Trophoblast cell (in vitro differentiated cells and primary cell): ENCODE results near the gene PRUNE2.
A peak's percentile ranks its signal among the peaks of the same experiment; 100 is the strongest.

ENCODE experiments used
- DNase-seq, 2 donors: peaks; one replicate each; pipeline ENCODE4 v3.0.0-alpha.2; 2016
- H2AFZ ChIP-seq: 2 replicates; pipeline ENCODE4 v1.6.1; 2013; ENCODE audit warnings: low read length, moderate library complexity, mild to moderate bottlenecking; ENCODE audit not compliant: insufficient read depth, poor library complexity
- H2AK5ac ChIP-seq: 2 replicates; pipeline ENCODE4 v1.6.1; 2013; ENCODE audit warnings: mild to moderate bottlenecking, low read length
- H2BK120ac ChIP-seq: 2 replicates; pipeline ENCODE4 v1.6.1; 2013; ENCODE audit warnings: low read length, mild to moderate bottlenecking, moderate library complexity; ENCODE audit not compliant: insufficient read depth, poor library complexity
- H2BK12ac ChIP-seq: 2 replicates; pipeline ENCODE4 v1.6.1; 2013; ENCODE audit warnings: mild to moderate bottlenecking, low read length, moderate library complexity
- H2BK5ac ChIP-seq: 2 replicates; pipeline ENCODE4 v1.6.1; 2013; ENCODE audit warnings: low read length, low read depth, moderate library complexity, mild to moderate bottlenecking; ENCODE audit not compliant: poor library complexity
- H3K14ac ChIP-seq: 2 replicates; pipeline ENCODE4 v1.6.1; 2013; ENCODE audit warnings: mild to moderate bottlenecking, low read length
- H3K18ac ChIP-seq: 2 replicates; pipeline ENCODE4 v1.6.1; 2013; ENCODE audit warnings: mild to moderate bottlenecking, low read length
- H3K23ac ChIP-seq: 2 replicates; pipeline ENCODE4 v1.6.1; 2013; ENCODE audit warnings: low read length
- H3K27ac ChIP-seq: 2 replicates; pipeline ENCODE4 v1.5.1; 2013; ENCODE audit warnings: low read depth, mild to moderate bottlenecking, inconsistent platforms, low read length, moderate library complexity
- H3K27me3 ChIP-seq: 2 replicates; pipeline ENCODE4 v1.6.1; 2013; ENCODE audit warnings: inconsistent platforms, mild to moderate bottlenecking, low read length, moderate library complexity; ENCODE audit not compliant: insufficient read depth
- H3K36me3 ChIP-seq, 2 experiments: 1 replicate in 1 of 2; 2 replicates in 1 of 2; pipeline ENCODE4 v1.6.1; 2013; ENCODE audit warnings: low read length in 2 of 2, mild to moderate bottlenecking in 2 of 2, moderate library complexity in 1 of 2; ENCODE audit not compliant: insufficient read depth in 2 of 2, control insufficient read depth in 1 of 2
- H3K4ac ChIP-seq: 2 replicates; pipeline ENCODE4 v1.6.1; 2013; ENCODE audit warnings: low read depth, mild to moderate bottlenecking, low read length, moderate library complexity
- H3K4me1 ChIP-seq, 2 experiments: 1 replicate in 1 of 2; 2 replicates in 1 of 2; pipeline ENCODE4 v1.6.1; 2013; ENCODE audit warnings: low read length in 2 of 2, mild to moderate bottlenecking in 2 of 2, moderate library complexity in 1 of 2; ENCODE audit not compliant: insufficient read depth in 2 of 2, control insufficient read depth in 1 of 2
- H3K4me2 ChIP-seq: 2 replicates; pipeline ENCODE4 v1.6.1; 2013; ENCODE audit warnings: inconsistent platforms, mild to moderate bottlenecking, low read length, moderate library complexity
- H3K4me3 ChIP-seq: 2 replicates; pipeline ENCODE4 v1.5.1; 2013; ENCODE audit warnings: mild to moderate bottlenecking, low read depth, low read length, inconsistent platforms
- H3K79me1 ChIP-seq: one replicate; pipeline ENCODE4 v1.6.1; 2013; ENCODE audit warnings: low read length
- H3K79me2 ChIP-seq: 2 replicates; pipeline ENCODE4 v1.6.1; 2013; ENCODE audit warnings: low read length, mild to moderate bottlenecking; ENCODE audit not compliant: control insufficient read depth, insufficient read depth, poor library complexity
- H3K9ac ChIP-seq: 2 replicates; pipeline ENCODE4 v1.6.1; 2013; ENCODE audit warnings: mild to moderate bottlenecking, low read length
- H3K9me3 ChIP-seq: 2 replicates; pipeline ENCODE4 v1.6.1; 2013; ENCODE audit warnings: low read depth, mild to moderate bottlenecking, control low read depth, inconsistent platforms, low read length; ENCODE audit not compliant: insufficient read depth
- H4K12ac ChIP-seq: 2 replicates; pipeline ENCODE4 v1.6.1; 2013; ENCODE audit warnings: low read depth, mild to moderate bottlenecking, low read length, moderate library complexity
- H4K8ac ChIP-seq: 2 replicates; pipeline ENCODE4 v1.6.1; 2013; ENCODE audit warnings: low read depth, mild to moderate bottlenecking, low read length, moderate library complexity
- H4K91ac ChIP-seq: one replicate; pipeline ENCODE4 v1.6.1; 2013; ENCODE audit warnings: low read depth, mild to moderate bottlenecking, low read length, moderate library complexity
- WGBS: extraction: QIAGEN DNeasy Blood & Tissue Kit; methylation state at CpG from one replicate; pipeline ENCODE4 v1.1.7; 2013; ENCODE audit warnings: missing lambda C conversion rate; ENCODE audit not compliant: insufficient read length, insufficient coverage; ENCODE audit errors: extremely low coverage; 5-methylcytosine and 5-hydroxymethylcytosine counted together

Gene PRUNE2

DNA sequence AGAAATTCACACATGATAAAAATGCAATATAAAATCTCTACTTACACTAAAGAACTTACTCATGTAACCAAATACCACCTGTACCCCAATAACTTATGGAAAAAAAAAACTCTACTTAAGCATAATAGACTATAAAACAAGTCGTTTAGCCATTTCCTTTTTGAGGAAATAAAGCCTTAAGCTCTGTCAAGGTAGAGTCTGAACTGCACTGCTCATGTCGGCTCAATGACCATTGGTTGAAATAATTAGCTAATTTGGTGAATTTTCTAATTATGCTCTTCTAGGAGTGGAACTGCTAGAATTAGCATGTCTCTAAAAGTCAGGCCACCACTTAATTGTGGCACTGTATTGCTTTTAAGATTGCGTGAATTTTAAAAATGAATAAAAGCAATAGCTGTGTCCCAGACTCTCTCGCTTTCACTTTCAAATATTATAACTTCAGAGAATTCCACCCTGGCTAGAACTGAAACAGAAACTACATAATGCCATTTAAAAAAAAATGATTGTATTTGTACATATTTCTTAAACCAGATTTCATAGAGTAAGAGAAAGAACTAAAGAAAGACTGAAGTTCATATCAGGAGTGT, 254.7 kb downstream of the PRUNE2 start:
- no CpG with 5 or more reads among the region's 4 CpGs for WGBS

GRCh38 chr9:76650692-76651091, 255.2 kb downstream of the PRUNE2 start:
- H4K91ac ChIP-seq = no peak overlapping the region
- no peak overlapping the region for H2BK120ac ChIP-seq
- H2BK12ac ChIP-seq = peak overlapping the region; percentile 80
- no peak for DNase-seq
- H3K4me2 ChIP-seq = peak overlapping the region; percentile 28
- H3K4ac ChIP-seq = no peak overlapping the region
- no peak overlapping the region for H3K14ac ChIP-seq
- no peak overlapping the region for H3K27ac ChIP-seq
- no peaks in the 10 kb centered on the region for H3K79me2 ChIP-seq
- peaks cover 2 to 3% of the 10 kb centered on the region in 2 experiments for H3K4me1 ChIP-seq
- no peak overlapping the region for H3K23ac ChIP-seq
- no peak overlapping the region for H2AFZ ChIP-seq
- H2BK5ac ChIP-seq = no peak overlapping the region
- H4K12ac ChIP-seq = no peak overlapping the region
- WGBS = no CpG with 5 or more reads among the region's 2 CpGs
- no peak overlapping the region for H3K4me3 ChIP-seq
- H3K18ac ChIP-seq = no peak overlapping the region
- H4K8ac ChIP-seq = no peak overlapping the region
- H3K9ac ChIP-seq = no peak overlapping the region
- no peaks in the 10 kb centered on the region for H3K9me3 ChIP-seq
- H2AK5ac ChIP-seq = no peak overlapping the region
- no peaks in the 10 kb centered on the region for H3K36me3 ChIP-seq
- no peaks in the 10 kb centered on the region for H3K79me1 ChIP-seq
- no peaks in the 10 kb centered on the region for H3K27me3 ChIP-seq

More for the DNA sequence above, 254.7 kb downstream of the PRUNE2 start:
- Histone ChIP-seq H4K8ac (no peak overlapping the region), H3K79me2 (no peaks in the 10 kb centered on the region), H3K4ac (no peak overlapping the region), H2BK12ac (no peak overlapping the region), H3K79me1 (no peaks in the 10 kb centered on the region), H3K18ac (no peak overlapping the region), H2BK120ac (no peak overlapping the region), H4K91ac (no peak overlapping the region), H3K23ac (no peak overlapping the region), H3K4me1 (peaks cover 2 to 3% of the 10 kb centered on the region in 2 experiments), H3K36me3 (no peaks in the 10 kb centered on the region), H3K14ac (no peak overlapping the region), H3K9me3 (no peaks in the 10 kb centered on the region), H3K4me3 (no peak overlapping the region), H3K27ac (no peak overlapping the region), H3K4me2 (no peak overlapping the region), H2BK5ac (no peak overlapping the region), H2AK5ac (no peak overlapping the region), H4K12ac (no peak overlapping the region), H3K9ac (no peak overlapping the region), H3K27me3 (no peaks in the 10 kb centered on the region), H2AFZ (no peak overlapping the region)
- no peak for DNase-seq

- Histone ChIP-seq H3K4me2 (no peak overlapping the region), H4K91ac (no peak overlapping the region), H3K9ac (no peak overlapping the region), H3K36me3 (no peaks in the 10 kb centered on the region), H3K79me2 (no peaks in the 10 kb centered on the region), H3K4me1 (peaks cover 2 to 3% of the 10 kb centered on the region in 2 experiments), H3K9me3 (no peaks in the 10 kb centered on the region), H2AFZ (no peak overlapping the region), H2BK120ac (no peak overlapping the region), H3K4me3 (no peak overlapping the region), H3K18ac (no peak overlapping the region), H3K4ac (no peak overlapping the region), H3K23ac (no peak overlapping the region), H2BK5ac (no peak overlapping the region), H4K12ac (no peak overlapping the region), H3K79me1 (no peaks in the 10 kb centered on the region), H2BK12ac (no peak overlapping the region), H3K14ac (no peak overlapping the region), H4K8ac (no peak overlapping the region), H3K27me3 (no peaks in the 10 kb centered on the region), H2AK5ac (no peak overlapping the region), H3K27ac (no peak overlapping the region)
- no CpG with 5 or more reads among the region's 2 CpGs for WGBS
- no peak for DNase-seq
Measured at GRCh38 chr9:76649894-76650293, 256.0 kb downstream of the PRUNE2 start.

GRCh38 chr9:76646249-76646648, 259.7 kb downstream of the PRUNE2 start:
- H4K91ac ChIP-seq = no peak overlapping the region
- H2BK120ac ChIP-seq = no peak overlapping the region
- no peak overlapping the region for H3K14ac ChIP-seq
- no peaks in the 10 kb centered on the region for H3K79me2 ChIP-seq
- H3K79me1 ChIP-seq = no peaks in the 10 kb centered on the region
- no peak overlapping the region for H3K18ac ChIP-seq
- H3K9ac ChIP-seq = no peak overlapping the region
- H3K27ac ChIP-seq = no peak overlapping the region
- no peaks in the 10 kb centered on the region for H3K36me3 ChIP-seq
- no peak overlapping the region for H3K4me2 ChIP-seq
- H2AFZ ChIP-seq = no peak overlapping the region
- H3K9me3 ChIP-seq = no peaks in the 10 kb centered on the region
- H3K4me3 ChIP-seq = no peak overlapping the region
- no peak overlapping the region for H2BK5ac ChIP-seq
- no peak overlapping the region for H2AK5ac ChIP-seq
- no peaks in the 10 kb centered on the region for H3K27me3 ChIP-seq
- H3K4me1 ChIP-seq = peaks cover 6% of the 10 kb centered on the region in 2 experiments
- no peak overlapping the region for H4K12ac ChIP-seq
- WGBS = no CpG with 5 or more reads among the region's 4 CpGs
- H2BK12ac ChIP-seq = no peak overlapping the region
- H4K8ac ChIP-seq = no peak overlapping the region
- H3K4ac ChIP-seq = no peak overlapping the region
- peak; percentile 55 to 81 for DNase-seq
- no peak overlapping the region for H3K23ac ChIP-seq
